K562 (cell line): ENCODE measurements around the gene TTC22. TPM values are rescaled to one million over a fixed set of nuclear protein-coding genes. Genes with fewer than 3 reads are reported as not detected.
A peak's percentile ranks its signal among the peaks of the same experiment; 100 is the strongest.

Source experiments
- ATAC-seq: fragments of 200-7000 bp; cut with Tn5 transposase; 3 replicates; pipeline ENCODE4 v1.9.1; 2020; ENCODE audit warnings: moderate library complexity
- BruUV-seq: library from RNA; stranded (reverse); fragments of 400-500 nt; replicated peaks from 2 replicates; lab custom pipeline; 2021; lab: Mats Ljungman, UMichigan
- CTCF ChIA-PET: fragments of 300-600 bp; formaldehyde crosslinking; extraction: SDS; loops from one replicate; lab custom pipeline; 2021; ENCODE audit warnings: low intra/inter-chr PET ratio; lab: Yijun Ruan, JAX
- POLR2A ChIA-PET: fragments of 300-600, 350-650 bp; sonication (Branson Sonifier 250); formaldehyde crosslinking; extraction: SDS; loops from one replicate; lab custom pipeline; 2021; ENCODE audit warnings: antibody characterized with exemption, inconsistent platforms; lab: Yijun Ruan, JAX
- DNase-seq, 4 experiments: peaks; one replicate each; pipeline versions ENCODE4 v3.0.0 to v3.0.0-alpha.2; 2011 to 2018; ENCODE audit warnings: low spot score in 3 of 4, mixed read lengths in 3 of 4; ENCODE audit errors: extremely low read depth in 1 of 4
- FAIRE-seq: peaks from 2 replicates; lab custom pipeline; 2011; peaks lifted over from hg19 to GRCh38; lab: Jason Lieb, UNC
- H2AFZ ChIP-seq: 2 replicates; pipeline ENCODE4 v1.6.0; 2011; ENCODE audit warnings: low read depth, low read length, control low read depth, inconsistent platforms
- H3K27ac ChIP-seq: fragments of 200-600 bp; 3 replicates; pipeline ENCODE4 v1.8.0; 2011; ENCODE audit warnings: low read depth, mild to moderate bottlenecking, control low read depth, inconsistent platforms, low read length, moderate library complexity, mixed read lengths; ENCODE audit errors: extremely low read depth
- H3K27me3 ChIP-seq, 2 experiments: fragments of 300-600 bp in 1 of 2; 2 replicates in 1 of 2; 3 replicates in 1 of 2; pipeline versions ENCODE4 v1.6.0 to v1.8.0; 2011; ENCODE audit warnings: inconsistent platforms in 2 of 2, low read length in 2 of 2, mild to moderate bottlenecking in 1 of 2, mixed read lengths in 1 of 2, moderate library complexity in 1 of 2; ENCODE audit not compliant: control insufficient read depth in 2 of 2, insufficient read depth in 2 of 2
- H3K36me3 ChIP-seq: fragments of 300-600 bp; 3 replicates; pipeline ENCODE4 v1.8.0; 2011; ENCODE audit warnings: mild to moderate bottlenecking, low read length, inconsistent platforms; ENCODE audit not compliant: control insufficient read depth, insufficient read depth
- H3K4me1 ChIP-seq, 2 experiments: fragments of 200-600 bp in 1 of 2; replicated peaks in 1 of 2; 2 replicates in 1 of 2; 3 replicates in 1 of 2; pipeline versions ENCODE4 v1.5.1 to v1.8.0; 2011; ENCODE audit warnings: inconsistent platforms in 2 of 2, low read length in 2 of 2, mild to moderate bottlenecking in 1 of 2, mixed read lengths in 1 of 2, moderate library complexity in 1 of 2; ENCODE audit not compliant: control insufficient read depth in 2 of 2, insufficient read depth in 2 of 2
- H3K4me2 ChIP-seq: 2 replicates; pipeline ENCODE4 v1.6.1; 2011; ENCODE audit warnings: low read length, control low read depth, inconsistent platforms, mixed read lengths; ENCODE audit not compliant: insufficient read depth
- H3K4me3 ChIP-seq: fragments of 200-600 bp; sonication (generic), shearing (Covaris generic); 2 replicates; pipeline ENCODE4 v1.5.1; 2016; ENCODE audit warnings: control low read depth, inconsistent platforms
- H3K79me2 ChIP-seq: fragments of 200-600 bp; 3 replicates; pipeline ENCODE4 v1.8.0; 2011; ENCODE audit warnings: low read length, inconsistent platforms; ENCODE audit not compliant: control insufficient read depth, insufficient read depth
- H3K9ac ChIP-seq, 2 experiments: 2 replicates each; pipeline versions ENCODE4 v1.6.0 to v1.6.1; 2011; ENCODE audit warnings: low read depth in 2 of 2, low read length in 2 of 2, control low read depth in 1 of 2, inconsistent platforms in 1 of 2, mild to moderate bottlenecking in 1 of 2, mixed read lengths in 1 of 2; ENCODE audit not compliant: insufficient read depth in 1 of 2
- H3K9me1 ChIP-seq: one replicate; pipeline ENCODE4 v1.6.0; 2011; ENCODE audit warnings: inconsistent platforms, mild to moderate bottlenecking, low read length, moderate library complexity; ENCODE audit not compliant: control insufficient read depth, insufficient read depth
- H3K9me3 ChIP-seq: replicated peaks from 2 replicates; pipeline ENCODE4 v1.5.1; 2011; ENCODE audit warnings: low read depth, low read length, inconsistent platforms; ENCODE audit not compliant: control insufficient read depth, insufficient read depth
- H4K20me1 ChIP-seq: replicated peaks from 2 replicates; pipeline ENCODE4 v1.6.1; 2011; ENCODE audit warnings: low read length, inconsistent platforms, mixed read lengths; ENCODE audit not compliant: control insufficient read depth, insufficient read depth
- C11orf30 ChIP-seq: fragments of 450-650 bp; IDR thresholded peaks from 2 replicates; pipeline ENCODE4 v1.6.1; 2016; ENCODE audit warnings: low read depth, mild to moderate bottlenecking
- CBFB ChIP-seq: sonication (generic); formaldehyde crosslinking; IDR thresholded peaks from 2 replicates; pipeline ENCODE4 v1.4.0; 2020; ENCODE audit warnings: mild to moderate bottlenecking, missing genetic modification reagents
- FOXK2 ChIP-seq, 2 experiments: fragments of 450-650 bp; IDR thresholded peaks in 1 of 2; conservative IDR thresholded peaks in 1 of 2; 2 replicates each; pipeline ENCODE4 v1.6.1; 2016; ENCODE audit warnings: low read depth in 2 of 2, mild to moderate bottlenecking in 1 of 2
- KDM2B ChIP-seq: fragments of 250-450 bp; sonication (Bioruptor Pico); IDR thresholded peaks from 2 replicates; pipeline ENCODE4 v1.8.0; 2021; ENCODE audit warnings: mild to moderate bottlenecking, moderate library complexity
- MCM5 ChIP-seq: fragments of 450-650 bp; IDR thresholded peaks from 2 replicates; pipeline ENCODE4 v1.6.1; 2016; ENCODE audit warnings: low read depth
- NFE2L1 ChIP-seq: fragments of 450-650 bp; IDR thresholded peaks from 2 replicates; pipeline ENCODE4 v1.6.1; 2016; ENCODE audit warnings: missing genetic modification characterization, low read depth, mild to moderate bottlenecking, missing compliant biosample characterization, moderate library complexity, borderline replicate concordance
- PHF20 ChIP-seq: fragments of 450-650 bp; IDR thresholded peaks from 2 replicates; pipeline ENCODE4 v1.6.1; 2018; ENCODE audit not compliant: partially characterized antibody
- TCF3 ChIP-seq: sonication (generic); formaldehyde crosslinking; IDR thresholded peaks from 2 replicates; pipeline ENCODE4 v1.4.0; 2020; ENCODE audit warnings: mild to moderate bottlenecking, missing genetic modification reagents
- ZNF12 ChIP-seq: sonication (generic); formaldehyde crosslinking; IDR thresholded peaks from 2 replicates; pipeline ENCODE4 v1.4.0; 2020; ENCODE audit warnings: mild to moderate bottlenecking, missing genetic modification reagents
- ZNF316 ChIP-seq: fragments of 450-650 bp; IDR thresholded peaks from 2 replicates; pipeline ENCODE4 v1.6.1; 2016
- WGBS: fragments of 100-300 bp; shearing (Covaris generic); methylation state at CpG from one replicate; pipeline ENCODE4 v1.1.6; 2016; ENCODE audit warnings: low coverage, mixed read lengths; ENCODE audit not compliant: insufficient coverage; ENCODE audit errors: missing lambda C conversion rate; 5-methylcytosine and 5-hydroxymethylcytosine counted together
- in situ Hi-C: fragments of 300-500 bp; cut with MboI; formaldehyde crosslinking; loops from 4 replicates; pipeline ENCODE4 v1.15.0; 2018; ENCODE audit warnings: inconsistent platforms, mixed read lengths
- intact Hi-C: fragments of 100-400 bp; cut with micrococcal nuclease; formaldehyde crosslinking; loops from 2 replicates; pipeline ENCODE4 v1.14.2; 2022
- polyA plus RNA-seq, 8 experiments: library from polyadenylated mRNA; depleted of rRNA in 4 of 8; stranded (reverse) in 5 of 8; unstranded in 3 of 8; fragments of >200 nt; fragmentation: Nextera tagmentation in 2 of 8; fragmentation: Illumina TruSeq in 1 of 8; extraction: Ambion mirVana in 2 of 8; extraction: Trizol in 1 of 8; gene quantifications; 2 replicates each; pipeline versions ENCODE4 v1.2.1 to v1.2.3, GENCODE V29; 2011 to 2014; ENCODE audit warnings: inconsistent platforms in 1 of 8, missing spikeins in 1 of 8
- total RNA-seq, 7 experiments: library from RNA; depleted of rRNA in 6 of 7; stranded (reverse); fragments of >200 nt in 6 of 7; fragmentation: Illumina TruSeq in 2 of 7; extraction: Trizol in 2 of 7; gene quantifications; 2 replicates each; pipeline versions ENCODE4 v1.2.1 to v1.2.3, GENCODE V29; 2011 to 2021; ENCODE audit warnings: low replicate concordance in 1 of 7
- TF ChIP-seq, protein P1 (sequence below): fragments of 250-450 bp; sonication (Bioruptor Pico); IDR thresholded peaks from 2 replicates; pipeline ENCODE4 v1.8.0; 2021; ENCODE audit warnings: moderate library complexity, mild to moderate bottlenecking, inconsistent platforms
- TF ChIP-seq, protein P2 (sequence below): fragments of 250-450 bp; sonication (Bioruptor Pico); IDR thresholded peaks from 2 replicates; pipeline ENCODE4 v1.8.0; 2021; ENCODE audit warnings: borderline replicate concordance, mild to moderate bottlenecking, moderate library complexity; ENCODE audit not compliant: poor library complexity, severe bottlenecking
- TF ChIP-seq, protein P3 (sequence below), 2 experiments: IDR thresholded peaks in 1 of 2; conservative IDR thresholded peaks in 1 of 2; 2 replicates each; pipeline ENCODE4 v1.6.1; 2016; ENCODE audit warnings: low read depth in 2 of 2, mild to moderate bottlenecking in 1 of 2, missing compliant biosample characterization in 1 of 2, missing genetic modification characterization in 1 of 2, moderate library complexity in 1 of 2

TTC22 gene
- total and polyA plus RNA-seq, 9 of the 15 experiments (the other 6 are each of a cell fraction or from before 2014, with no cell fraction given) = 0.07 TPM; not detected in 8

DNA sequence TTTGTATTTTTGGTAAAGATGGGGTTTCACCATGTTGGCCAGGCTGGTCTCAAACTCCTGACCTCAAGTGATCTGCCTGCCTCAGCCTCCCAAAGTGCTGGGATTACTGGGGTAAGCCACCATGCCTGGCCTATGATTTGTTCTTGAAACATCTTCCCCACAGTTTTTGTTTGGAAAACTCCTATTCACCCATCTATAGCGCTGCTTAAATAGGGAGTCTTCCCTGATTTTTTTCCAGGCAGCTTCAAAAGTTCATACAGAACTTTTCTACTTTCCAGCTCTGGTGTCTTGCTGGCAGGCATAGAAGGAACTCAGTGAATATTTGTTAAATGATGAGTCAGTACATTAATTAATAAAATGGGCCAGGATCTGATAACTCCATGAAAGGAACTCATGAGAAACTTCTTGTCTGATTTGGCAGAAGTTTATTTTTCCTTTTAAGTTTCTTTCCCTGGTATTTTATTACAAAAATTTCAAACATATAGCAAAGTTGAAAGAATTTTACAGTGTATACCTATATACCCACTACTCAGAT lies 33.0 kb upstream of the TTC22 start:
- CTCF ChIA-PET = no interaction called here
- FAIRE-seq = no peak

More for the DNA sequence above, 33.0 kb upstream of the TTC22 start:
- no peaks in the 10 kb centered on the region for H3K9me3 ChIP-seq
- in situ Hi-C loops (no loop called here), intact Hi-C loops (no loop called here)
- H3K27me3 ChIP-seq = peaks cover 16 to 35% of the 10 kb centered on the region in 2 experiments; a peak in 4 of 5 replicates
- H3K36me3 ChIP-seq = no peaks in the 10 kb centered on the region
- no peaks in the 10 kb centered on the region for H3K79me2 ChIP-seq
- H3K4me2 ChIP-seq = no peak overlapping the region
- no peak for DNase-seq
- 7% methylated on average over 1 of the region's 1 CpG for WGBS
- TF ChIP-seq NFE2L1 (no peak), FOXK2 (conservative IDR thresholded peaks at IDR 0.05 in 1 of 2, IDR thresholded peaks at IDR 0.05 in 1 of 2; ENCODE audit: low read depth in 2 of 2) (no peak), ZNF12 (no peak), ZNF316 (peak; percentile 36; the same call in 1 of the 2 replicates), C11orf30 (0 out of 2 replicates have a peak, but pooled peaks have one; percentile 11), CBFB (CRISPR knock-in tag) (no peak), MCM5 (no peak), KDM2B (CRISPR knock-in tag) (no peak), PHF20 (no peak), TCF3 (CRISPR knock-in tag) (no peak)
- TF ChIP-seq, protein P1, sequence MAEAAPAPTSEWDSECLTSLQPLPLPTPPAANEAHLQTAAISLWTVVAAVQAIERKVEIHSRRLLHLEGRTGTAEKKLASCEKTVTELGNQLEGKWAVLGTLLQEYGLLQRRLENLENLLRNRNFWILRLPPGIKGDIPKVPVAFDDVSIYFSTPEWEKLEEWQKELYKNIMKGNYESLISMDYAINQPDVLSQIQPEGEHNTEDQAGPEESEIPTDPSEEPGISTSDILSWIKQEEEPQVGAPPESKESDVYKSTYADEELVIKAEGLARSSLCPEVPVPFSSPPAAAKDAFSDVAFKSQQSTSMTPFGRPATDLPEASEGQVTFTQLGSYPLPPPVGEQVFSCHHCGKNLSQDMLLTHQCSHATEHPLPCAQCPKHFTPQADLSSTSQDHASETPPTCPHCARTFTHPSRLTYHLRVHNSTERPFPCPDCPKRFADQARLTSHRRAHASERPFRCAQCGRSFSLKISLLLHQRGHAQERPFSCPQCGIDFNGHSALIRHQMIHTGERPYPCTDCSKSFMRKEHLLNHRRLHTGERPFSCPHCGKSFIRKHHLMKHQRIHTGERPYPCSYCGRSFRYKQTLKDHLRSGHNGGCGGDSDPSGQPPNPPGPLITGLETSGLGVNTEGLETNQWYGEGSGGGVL (CRISPR knock-in tag) = no peak
- TF ChIP-seq, protein P2, sequence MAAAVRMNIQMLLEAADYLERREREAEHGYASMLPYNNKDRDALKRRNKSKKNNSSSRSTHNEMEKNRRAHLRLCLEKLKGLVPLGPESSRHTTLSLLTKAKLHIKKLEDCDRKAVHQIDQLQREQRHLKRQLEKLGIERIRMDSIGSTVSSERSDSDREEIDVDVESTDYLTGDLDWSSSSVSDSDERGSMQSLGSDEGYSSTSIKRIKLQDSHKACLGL (CRISPR knock-in tag) = no peak
- TF ChIP-seq, protein P3, sequence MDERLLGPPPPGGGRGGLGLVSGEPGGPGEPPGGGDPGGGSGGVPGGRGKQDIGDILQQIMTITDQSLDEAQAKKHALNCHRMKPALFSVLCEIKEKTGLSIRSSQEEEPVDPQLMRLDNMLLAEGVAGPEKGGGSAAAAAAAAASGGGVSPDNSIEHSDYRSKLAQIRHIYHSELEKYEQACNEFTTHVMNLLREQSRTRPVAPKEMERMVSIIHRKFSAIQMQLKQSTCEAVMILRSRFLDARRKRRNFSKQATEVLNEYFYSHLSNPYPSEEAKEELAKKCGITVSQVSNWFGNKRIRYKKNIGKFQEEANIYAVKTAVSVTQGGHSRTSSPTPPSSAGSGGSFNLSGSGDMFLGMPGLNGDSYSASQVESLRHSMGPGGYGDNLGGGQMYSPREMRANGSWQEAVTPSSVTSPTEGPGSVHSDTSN (CRISPR knock-in tag; IDR thresholded peaks at IDR 0.05; ENCODE audit: low read depth) = no peak
- TF ChIP-seq, protein P3 (tag; conservative IDR thresholded peaks at IDR 0.05; ENCODE audit: low read depth) = no peak
- TF ChIP-seq, all 486 proteins: peak for 2
- H3K27ac ChIP-seq = no peak overlapping the region
- no peak overlapping the region for H3K9ac ChIP-seq
- H3K9me1 ChIP-seq = no peaks in the 10 kb centered on the region
- no peak for ATAC-seq
- no peaks in the 10 kb centered on the region for H4K20me1 ChIP-seq
- no TSS peak for BruUV-seq
- H3K4me3 ChIP-seq = no peak overlapping the region
- POLR2A ChIA-PET = interaction anchor here (1.5 to 1.6 kb wide), 2 partner anchors 14 kb away, joined by 6 read pairs; no protein-coding TSS in a partner anchor
- no peak overlapping the region for H2AFZ ChIP-seq
- no peaks in the 10 kb centered on the region for H3K4me1 ChIP-seq
